NOMO-1 treated with dmso at 0.1 percent for 144 hours (cell line): ENCODE data around the gene CDCA5.

Experiments used
- DNase-seq: peaks from one replicate; lab custom pipeline; 2025; ENCODE audit not compliant: unreplicated experiment; lab: John Stamatoyannopoulos, UW

The CDCA5 gene

DNA sequence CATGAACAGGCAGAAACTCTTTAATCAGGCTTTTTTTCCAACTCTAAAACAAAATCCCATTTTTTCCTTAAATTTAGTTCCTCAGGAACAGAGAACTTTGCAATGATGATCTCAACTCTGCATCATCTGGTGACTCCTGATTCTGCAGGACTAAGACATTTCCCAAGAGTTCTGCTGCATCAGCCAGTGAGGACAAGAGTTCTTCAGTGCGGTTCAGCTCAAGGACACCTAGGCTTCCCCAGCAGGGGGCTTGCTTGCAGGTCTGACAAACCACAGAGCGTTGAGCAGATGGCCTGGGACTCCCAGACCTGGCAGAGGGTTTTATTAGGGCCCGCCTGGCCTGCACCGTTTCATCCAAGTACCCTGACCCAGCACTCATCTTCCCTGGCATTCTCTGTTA, 6.4 kb downstream of the CDCA5 start:
- DNase-seq, result no peak

DNA sequence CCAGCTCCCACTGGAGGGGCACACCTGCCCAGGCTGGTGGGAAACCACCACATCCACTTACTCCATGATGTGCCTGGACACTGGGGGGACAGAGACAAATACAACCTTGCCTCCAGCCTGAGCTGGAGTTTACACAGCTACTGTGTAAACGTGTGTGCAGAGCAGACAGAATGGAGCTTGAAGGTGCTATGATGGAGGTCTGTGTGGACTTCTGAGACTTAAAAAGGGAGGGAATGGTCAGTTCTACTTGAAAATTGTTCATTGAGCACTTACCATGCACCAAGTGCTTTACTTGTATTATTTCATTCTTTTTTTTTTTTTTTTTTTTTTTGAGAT, 11.2 kb downstream of the CDCA5 start:
- DNase-seq, result no peak

DNA sequence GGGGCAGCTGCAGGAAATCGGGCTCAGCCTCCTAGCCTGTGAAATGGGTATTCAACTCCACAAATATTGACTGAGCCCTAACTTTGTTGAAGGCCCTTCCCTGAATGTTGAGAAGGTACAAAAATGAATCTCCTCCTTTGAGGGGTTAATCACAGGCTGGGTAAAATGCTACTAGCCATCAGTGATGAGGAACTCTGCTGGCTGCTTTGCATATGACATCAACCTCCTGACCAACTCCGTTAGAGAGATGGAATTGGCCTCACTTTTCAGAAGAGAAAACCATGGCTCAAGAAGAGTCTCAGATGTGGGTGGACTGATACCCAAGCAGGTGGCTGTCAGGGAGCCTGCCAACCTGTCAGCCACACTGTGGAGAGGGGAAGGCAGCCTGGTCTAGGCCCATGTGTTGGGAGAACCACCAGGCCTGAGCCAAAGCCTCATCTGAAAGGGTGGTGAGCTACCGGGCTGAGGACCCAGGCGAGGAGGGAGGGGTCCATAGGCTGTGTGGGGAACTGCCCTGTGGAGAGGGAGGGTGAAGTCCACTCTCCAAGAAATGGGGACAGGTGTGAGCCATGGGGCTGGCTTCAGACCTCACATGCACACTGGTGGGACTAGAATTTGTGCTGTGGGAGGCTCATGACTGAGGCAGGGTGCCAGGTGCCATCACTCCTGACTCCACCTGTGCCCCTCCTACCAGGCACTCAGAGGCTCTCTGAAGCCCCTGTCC, 11.8 kb downstream of the CDCA5 start:
- no peak for DNase-seq

DNA sequence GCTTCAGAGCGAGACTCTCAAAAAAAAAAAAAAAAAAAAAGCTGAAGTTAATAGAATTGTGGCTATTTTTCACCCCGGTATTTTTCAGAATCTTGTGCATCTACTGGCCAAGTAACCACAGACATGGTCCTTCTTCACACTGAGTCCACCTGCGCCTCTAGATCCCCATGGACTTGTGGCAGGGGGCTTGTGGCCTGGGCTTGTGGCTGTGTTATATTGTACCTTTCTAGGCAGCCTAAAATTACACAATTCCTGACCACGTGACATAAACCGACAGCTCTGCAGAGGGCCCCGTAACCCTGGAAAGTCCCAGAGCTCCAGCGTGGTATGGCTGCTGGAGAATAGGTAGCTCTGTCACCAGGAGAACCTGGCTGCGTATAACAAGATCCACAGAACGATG, 14.6 kb downstream of the CDCA5 start:
- no peak for DNase-seq

- DNase-seq, result no peak
Measured at GRCh38 chr11:65067446-65067845, 16.4 kb downstream of the CDCA5 start.

GRCh38 chr11:65066805-65067291, 17.0 kb downstream of the CDCA5 start:
- DNase-seq, result no peak

- DNase-seq, result no peak
Measured at GRCh38 chr11:65066315-65066714, 17.5 kb downstream of the CDCA5 start.

- no peak for DNase-seq
Measured at GRCh38 chr11:65065851-65066250, 18.0 kb downstream of the CDCA5 start.

GRCh38 chr11:65064847-65065240, 19.0 kb downstream of the CDCA5 start:
- DNase-seq, result no peak

GRCh38 chr11:65063532-65063931, 20.3 kb downstream of the CDCA5 start:
- no peak for DNase-seq

DNA sequence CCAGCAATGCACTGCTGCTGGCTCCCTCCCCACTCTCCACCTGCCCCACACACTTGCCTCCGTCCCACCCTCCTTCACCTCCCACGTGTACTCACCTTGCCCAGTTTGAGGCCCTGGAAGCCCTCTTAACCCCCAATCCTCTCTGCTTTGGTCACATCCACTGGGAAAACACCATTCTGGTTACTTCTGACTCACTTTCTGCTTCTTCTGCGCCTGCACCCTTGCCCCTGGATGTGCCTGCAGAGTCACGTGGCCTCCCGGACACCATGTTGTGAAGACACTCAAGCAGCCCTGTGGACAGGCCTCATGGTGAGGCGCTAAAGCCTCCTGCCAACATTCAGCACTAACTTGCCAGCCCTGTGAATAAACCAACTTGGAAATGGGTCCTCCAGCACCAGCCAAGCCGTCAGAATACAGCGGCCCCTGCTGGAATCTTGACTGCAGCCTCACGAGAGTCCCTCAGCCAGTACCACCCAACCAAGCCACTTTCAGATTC, 22.9 kb downstream of the CDCA5 start:
- DNase-seq, result peak; percentile 43

- DNase-seq, result no peak
Measured at GRCh38 chr11:65059959-65060824, 23.6 kb downstream of the CDCA5 start.

- no peak for DNase-seq
Measured at GRCh38 chr11:65059523-65059922, 24.3 kb downstream of the CDCA5 start.

- no peak for DNase-seq
Measured at GRCh38 chr11:65058419-65059054, 25.3 kb downstream of the CDCA5 start, which contains the start of gene NAALADL1. Gene NAALADL1, minus strand, starts transcription at chr11:65058553. Its CDS starts 32 bp downstream, at chr11:65058521.

GRCh38 chr11:65058012-65058411, 25.8 kb downstream of the CDCA5 start:
- DNase-seq, result no peak

DNA sequence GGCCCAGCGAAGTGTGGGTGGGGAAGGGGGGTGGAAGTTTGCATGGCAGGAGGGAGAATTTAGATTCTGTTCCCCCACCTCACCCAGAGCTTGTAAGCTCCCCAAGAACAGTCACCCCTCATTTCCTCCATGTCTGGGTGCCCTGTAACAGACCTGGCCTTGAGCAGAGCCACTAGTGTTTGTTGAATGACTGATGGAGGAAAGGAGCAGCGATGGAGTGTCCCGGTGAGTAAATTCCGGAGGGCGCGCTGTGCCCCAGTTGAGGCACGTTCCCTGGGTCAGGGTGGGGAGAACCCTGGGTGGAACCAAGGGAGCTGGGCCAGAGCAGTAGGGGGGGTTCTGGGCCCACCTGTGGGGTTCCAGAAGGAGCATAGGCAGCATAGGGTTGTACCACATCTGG, 26.3 kb downstream of the CDCA5 start:
- no peak for DNase-seq

DNA sequence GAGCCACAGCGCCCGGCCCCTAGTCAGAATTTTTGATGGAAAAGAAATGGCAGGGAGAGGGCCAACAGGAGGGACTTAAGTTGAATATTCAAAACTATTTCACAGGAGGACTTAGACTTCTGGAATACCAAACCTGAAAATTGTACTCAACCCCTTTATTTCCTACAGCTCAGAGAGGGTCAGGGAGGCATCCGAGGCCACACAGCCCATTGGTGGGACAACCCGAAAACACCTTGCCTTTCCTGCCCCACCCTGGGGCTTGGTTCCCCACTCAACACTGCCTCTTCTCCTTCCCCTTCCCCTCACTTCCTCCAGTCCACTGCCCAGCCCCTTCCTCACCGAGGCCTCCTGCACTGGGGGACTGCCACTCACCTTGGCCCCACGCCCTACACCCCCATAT, 26.8 kb downstream of the CDCA5 start:
- DNase-seq, result no peak

- no peak for DNase-seq
Measured at GRCh38 chr11:65055538-65055937, 28.3 kb downstream of the CDCA5 start.

DNA sequence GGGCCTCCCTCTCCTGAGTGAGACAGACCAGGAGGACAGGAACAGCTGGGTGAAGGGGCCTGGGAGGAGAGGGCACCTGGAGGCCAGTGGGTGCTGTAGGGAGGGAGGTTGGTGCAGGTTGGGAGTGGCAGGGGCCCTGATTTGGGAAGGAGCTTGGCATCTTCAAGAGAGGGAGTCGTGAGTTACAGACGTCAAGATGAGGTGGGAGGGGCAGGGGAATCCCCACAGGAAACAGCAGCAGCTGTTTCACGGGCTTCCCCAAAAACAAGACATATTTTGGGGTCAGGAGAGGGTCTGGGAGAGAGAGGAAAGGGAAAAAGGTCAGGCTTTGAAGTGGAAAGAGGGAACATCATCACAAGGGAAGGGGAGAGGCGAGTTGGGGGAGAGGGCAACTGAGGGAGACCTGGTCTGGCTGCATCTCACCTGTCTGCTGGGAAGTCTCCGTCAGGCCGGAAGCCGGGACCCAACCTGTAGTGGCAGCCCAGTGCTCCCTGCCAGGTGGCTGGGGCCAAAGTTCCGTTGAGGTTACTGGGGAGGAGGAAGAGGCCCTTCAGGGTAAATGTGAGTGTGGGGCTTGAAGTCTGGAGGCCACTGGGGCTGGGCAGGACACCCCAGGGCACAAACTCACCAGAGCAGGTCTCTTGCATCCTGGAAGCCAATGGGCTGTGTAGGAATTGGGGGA, 29.9 kb downstream of the CDCA5 start:
- DNase-seq, result no peak

DNA sequence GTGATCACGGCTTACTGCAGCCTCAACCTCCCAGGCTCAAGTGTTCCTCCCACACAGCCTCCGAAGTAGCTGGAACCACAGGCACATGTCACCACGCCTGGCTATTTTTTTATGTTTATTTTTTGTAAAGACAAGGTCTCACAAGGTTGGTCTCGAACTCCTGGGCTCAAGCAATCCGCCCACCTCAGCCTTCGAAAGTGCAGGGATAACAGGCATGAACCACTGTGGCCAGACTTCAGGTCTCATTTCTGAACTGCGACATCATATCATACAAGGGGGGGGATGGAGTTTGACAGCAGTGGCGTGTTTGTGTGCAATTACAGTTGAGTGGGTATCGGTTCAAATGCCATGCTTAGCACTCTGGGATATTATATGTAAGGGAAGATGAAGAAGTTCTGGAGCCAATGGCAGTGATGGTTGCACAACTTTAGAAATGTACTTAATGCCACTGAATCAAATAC, 32.4 kb downstream of the CDCA5 start:
- DNase-seq, result no peak
